GM18873 (cell line): Measurements from ENCODE around the gene PEAK3.

Source experiments
- ATAC-seq: cut with Tn5 transposase; IDR thresholded peaks from one replicate; pipeline ENCODE4 v1.9.1; 2021; ENCODE audit warnings: mild to moderate bottlenecking, moderate library complexity, moderate number of reproducible peaks; ENCODE audit not compliant: unreplicated experiment, low FRiP score

The PEAK3 gene

DNA sequence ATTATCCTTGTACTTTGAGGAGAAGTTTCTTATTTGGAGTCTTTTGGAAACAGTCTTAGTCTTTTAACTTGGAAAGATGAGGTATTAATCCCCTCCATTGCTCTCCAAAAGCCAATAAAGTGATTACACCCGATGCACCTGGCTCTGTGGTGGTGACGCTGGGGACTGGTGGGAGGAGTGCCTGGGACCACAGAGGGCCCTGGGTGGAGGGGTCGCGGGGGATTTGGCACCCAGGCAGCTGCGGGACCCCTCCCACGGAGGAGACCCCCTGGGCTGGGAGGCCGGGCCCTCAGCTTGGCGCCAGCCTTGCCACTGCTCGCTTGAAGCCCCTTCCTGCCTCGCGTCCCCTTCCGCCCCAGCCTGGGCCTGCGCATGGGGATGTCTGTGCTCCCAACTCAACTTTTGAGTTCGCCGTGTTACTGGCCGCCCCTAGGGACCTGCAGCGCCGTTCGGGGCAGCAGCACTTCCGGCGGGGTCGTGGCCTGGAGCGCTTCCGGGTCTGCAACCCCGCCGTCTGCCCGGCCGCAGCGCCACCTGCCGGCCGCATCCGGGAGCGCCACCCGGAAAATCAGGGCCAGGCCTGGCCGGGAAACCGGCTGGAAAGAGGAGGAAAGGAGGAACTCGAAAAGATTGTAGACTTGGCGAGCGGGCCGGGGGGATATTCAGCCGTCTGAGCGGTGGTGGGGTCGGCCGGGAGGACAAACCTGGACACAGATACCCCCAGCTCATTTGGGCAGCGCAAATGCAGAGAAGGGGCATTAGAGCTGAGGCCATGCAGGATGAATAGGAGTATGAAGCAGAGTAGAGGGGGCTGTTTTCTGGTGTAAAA, 8.4 kb downstream of the PEAK3 start:
- ATAC-seq: no peak

GRCh38 chr19:2271234-2272103, 10.5 kb downstream of the PEAK3 start:
- ATAC-seq: no peak

DNA sequence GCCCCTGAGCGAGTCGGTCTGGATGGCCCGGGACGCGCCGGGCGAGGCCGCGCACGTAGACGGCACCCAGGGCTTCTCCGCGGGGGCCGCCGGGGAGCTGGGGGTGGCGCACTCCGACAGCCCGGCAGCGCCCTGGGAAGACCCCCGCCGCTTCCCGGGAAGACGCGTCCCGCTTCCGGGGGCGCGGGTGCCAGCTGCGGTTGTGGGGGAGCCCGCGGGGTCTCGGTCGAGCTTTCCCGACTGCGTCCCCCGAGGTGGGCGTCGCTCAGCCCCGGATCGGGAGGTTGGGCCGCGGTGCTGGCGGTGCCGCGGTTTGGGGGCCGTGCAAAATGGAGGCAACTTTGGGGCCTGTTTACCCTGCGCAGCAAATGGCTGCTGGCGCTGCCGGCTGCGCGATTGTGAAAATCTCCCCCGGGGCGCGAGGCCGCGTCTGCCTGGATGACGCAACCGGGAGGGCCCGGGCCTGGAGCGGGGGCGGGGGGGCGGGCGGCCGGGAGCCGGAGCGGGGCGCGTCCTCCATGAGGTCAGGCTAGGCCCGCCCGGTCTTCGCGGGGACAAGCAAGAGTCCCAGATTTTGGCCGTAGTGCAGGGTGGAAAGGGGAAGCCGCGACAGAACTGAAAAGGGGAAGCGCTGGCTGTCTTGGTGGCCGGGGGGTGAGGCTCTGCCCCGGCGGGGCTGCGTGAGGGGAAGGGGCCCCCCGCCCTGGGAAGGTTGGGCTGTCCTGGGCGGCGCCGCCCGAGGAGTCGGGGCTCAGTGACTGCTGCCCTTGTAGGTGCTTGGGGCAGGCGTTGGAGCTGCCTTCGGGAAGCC, 11.3 kb downstream of the PEAK3 start:
- ATAC-seq: no peak

DNA sequence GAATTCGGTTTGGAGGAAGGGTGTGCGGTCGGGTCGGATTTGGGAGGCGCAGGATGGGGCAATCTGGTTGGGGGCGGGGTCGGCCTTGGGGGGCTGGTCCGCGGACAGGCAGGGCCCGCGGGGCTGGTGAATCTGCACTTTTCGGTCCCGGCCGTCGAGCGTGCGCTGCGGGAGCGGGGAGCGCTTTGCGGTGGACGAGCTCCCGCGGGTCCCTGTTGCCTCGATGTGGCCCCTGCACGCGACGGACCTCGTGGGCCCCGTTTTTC, 11.9 kb downstream of the PEAK3 start:
- ATAC-seq: no peak

DNA sequence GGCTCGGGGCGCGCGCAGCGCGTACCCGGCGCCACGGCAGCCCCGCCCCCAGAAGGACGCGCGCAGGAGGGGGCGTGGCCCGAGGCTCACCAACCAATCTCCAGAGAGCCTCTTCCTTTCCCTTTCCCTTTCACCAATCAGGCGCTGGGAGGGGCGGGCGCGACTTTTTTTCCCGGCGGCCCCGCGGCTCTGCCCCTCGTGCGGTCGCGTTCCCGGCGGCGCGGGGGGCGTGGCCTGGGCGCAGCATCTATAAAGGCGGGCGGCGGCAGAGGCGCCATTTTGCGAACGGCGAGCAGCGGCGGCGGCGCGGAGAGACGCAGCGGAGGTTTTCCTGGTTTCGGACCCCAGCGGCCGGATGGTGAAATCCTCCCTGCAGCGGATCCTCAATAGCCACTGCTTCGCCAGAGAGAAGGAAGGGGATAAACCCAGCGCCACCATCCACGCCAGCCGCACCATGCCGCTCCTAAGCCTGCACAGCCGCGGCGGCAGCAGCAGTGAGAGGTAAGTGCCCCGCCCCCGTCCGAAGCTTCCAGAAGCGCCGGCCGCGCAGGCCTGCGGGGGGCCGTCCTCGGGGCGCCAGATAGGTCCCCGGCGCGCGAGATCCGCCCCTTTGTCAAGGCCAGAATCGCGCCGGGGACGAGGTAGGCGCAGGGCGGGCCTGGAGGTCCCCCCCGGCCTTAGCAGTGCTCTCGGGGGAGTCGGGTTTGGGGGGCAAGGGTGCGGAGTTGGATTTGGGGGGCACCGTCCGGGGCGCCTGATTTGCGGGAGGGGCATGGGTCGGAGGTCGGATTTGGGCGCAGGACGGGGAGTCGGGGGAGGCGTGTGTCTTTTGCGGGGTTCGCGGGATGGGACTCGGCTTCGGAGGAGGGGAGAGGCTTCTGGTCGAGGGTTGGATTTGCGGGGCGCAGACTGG, 12.5 kb downstream of the PEAK3 start:
- ATAC-seq: peak; percentile 59

- no peak for ATAC-seq
Observed at GRCh38 chr19:2268861-2269243, 13.1 kb downstream of the PEAK3 start.

DNA sequence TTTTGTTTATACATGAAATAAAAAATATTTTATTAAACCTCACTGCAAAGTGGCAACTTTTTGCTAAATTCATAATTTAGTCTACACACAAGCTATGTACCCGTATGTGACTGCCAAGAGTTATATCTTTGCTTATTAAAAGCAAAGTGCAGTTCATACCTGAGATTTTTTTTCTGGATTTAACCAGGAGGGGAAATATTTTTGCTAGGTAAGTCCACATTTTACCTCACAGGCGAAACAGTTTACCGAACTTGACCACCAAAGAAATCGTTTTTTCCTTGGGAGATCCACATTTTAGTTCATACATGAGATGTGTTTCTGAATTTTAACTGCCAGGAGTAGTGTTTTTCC, 13.5 kb downstream of the PEAK3 start:
- ATAC-seq: no peak

GRCh38 chr19:2266183-2266993, 15.6 kb downstream of the PEAK3 start:
- no peak for ATAC-seq

- no peak for ATAC-seq
Observed at GRCh38 chr19:2261438-2262172, 20.4 kb downstream of the PEAK3 start.

- ATAC-seq: no peak
Observed at GRCh38 chr19:2260341-2260805, 21.6 kb downstream of the PEAK3 start.

DNA sequence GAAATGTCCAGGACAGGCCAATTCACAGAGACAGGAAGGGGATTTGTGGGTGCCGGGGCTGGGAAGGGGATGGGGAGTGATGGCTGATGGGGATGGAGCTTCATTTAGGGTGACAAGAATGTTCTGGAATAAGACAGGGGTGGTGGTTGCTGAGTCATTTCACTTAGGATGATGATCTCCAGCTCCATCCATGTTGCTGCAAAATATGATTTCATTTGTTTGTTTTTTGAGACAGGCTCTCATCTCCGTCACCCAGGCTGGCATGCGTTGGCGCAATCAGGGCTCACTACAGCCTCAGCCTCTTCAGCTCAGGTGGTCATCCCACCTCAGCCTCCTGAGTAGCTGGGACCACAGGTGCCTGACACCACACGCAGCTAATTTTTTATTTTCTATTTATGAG, 22.6 kb downstream of the PEAK3 start:
- no peak for ATAC-seq

DNA sequence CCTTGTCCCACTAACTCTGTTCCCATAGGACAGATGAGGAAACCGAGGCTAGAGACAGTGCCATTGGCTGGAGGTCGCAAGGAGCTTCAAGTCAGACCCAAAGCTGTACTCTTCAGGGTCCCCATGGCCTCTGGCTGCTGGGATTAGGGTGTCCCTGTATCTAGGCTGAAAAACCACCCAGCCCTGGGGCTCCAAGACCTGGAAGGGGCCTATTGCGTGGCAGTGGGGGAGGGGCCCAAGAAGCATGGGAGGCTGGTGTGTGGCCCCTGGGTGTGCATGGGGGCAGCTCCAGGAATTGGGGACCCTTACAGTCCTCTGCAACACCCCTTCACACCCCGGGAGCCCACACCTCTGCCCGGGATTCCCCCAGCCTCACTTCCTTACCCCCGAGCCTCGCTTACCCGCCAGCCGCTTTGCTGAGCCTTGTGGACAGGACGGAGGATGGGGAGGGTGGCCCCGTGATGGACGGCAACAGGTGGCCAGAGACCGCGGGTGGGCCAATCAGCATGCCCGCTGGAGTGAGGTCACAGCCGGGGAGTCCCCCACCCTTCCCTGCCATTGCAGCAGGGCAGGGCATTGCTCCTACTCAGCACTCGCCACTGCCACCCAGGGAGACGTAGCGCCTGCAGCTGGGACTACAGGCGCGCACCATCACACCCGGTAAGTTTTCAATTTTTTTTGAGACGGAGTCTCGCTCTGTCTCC, 25.8 kb downstream of the PEAK3 start, which contains the start of gene JSRP1:
TSS of gene JSRP1 (minus strand) at position 436 of the 704 bp plus-strand sequence. CDS start 1,103 bp downstream, outside the sequence.
- ATAC-seq: no peak

DNA sequence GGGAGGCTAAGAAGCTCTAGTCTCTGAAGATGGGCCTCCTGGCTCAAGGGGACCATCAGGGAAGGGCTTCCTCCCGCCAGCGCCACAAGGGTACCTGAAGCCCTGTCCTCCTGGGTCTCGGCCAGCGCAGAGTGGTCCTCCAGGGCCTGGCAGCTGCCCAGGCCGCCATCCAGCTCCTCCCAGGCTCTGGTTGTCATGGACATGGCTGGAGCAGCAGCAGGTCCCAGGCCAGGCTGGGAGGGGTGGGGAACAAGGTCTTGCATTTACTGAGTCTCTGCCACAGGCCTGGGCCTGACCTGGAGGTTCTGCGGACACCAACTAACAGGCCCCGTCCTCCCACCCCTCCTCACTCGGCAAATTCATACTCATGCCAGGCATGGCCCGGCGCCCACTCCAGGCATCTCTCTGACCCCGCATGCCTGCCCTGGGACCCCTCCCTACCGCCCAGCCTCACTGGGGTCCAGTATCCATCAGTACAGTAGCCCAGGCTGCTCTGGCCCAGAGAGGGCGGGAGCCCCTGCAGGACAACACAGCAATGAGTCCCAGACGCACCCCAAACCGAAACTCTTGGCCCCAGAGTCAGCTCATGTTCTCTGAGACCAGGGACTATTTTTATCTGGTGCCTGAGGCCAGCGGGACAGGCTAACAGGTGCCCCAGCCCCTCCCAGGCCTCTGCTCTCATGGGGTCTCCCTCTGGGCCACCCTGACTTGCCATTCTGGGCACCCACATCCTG, 26.7 kb downstream of the PEAK3 start:
- ATAC-seq: no peak

DNA sequence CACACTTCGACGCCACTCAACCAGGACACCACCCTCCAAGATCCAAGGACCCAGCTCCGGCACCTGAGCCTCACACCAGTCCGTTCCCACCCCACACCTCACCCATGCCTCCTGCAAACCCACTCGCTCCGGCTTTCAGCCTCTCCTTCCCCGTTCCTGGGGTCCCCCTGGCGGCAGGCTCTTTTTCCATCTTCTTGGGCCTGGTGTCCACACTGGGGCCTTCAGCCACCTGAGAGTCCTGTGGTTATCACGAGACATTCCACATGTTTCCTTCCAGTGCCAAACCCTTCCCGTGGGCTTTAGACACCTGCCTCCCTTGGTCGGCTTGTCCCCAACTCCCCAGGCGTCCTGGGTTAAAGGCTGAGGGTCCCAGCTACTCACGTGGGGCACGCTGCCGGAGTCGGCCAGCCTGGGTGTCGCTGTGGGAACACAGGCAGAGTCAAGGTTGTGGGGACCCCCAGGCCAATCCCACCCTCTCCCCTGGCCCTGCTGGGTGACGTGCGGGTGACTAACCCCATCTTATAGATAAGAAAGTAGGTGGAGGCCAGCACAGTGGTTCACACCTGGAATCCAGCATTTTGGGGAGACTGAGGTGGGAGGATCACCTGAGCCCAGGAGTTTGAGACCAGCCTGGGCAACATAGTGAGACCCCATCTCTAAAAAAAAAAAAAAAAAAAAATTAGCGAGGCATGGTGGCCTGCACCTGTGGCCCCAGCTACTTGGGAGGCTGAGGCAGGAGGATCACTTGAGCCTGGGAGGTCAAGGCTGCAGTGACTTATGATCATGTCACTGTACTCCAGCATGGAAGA, 27.7 kb downstream of the PEAK3 start:
- no peak for ATAC-seq

- ATAC-seq: no peak
Observed at GRCh38 chr19:2253106-2254063, 28.6 kb downstream of the PEAK3 start.
